T1000 (cell line): Measurements from ENCODE around the gene RALGPS1.
"Not testable (repeated sequence)": the region's sequence is repeated elsewhere in the genome, so short reads cannot be mapped to it uniquely, and the experiment has no call there.

Experiments used
- DNase-seq: peaks from one replicate; lab custom pipeline; 2025; ENCODE audit warnings: mixed read lengths; lab: John Stamatoyannopoulos, UW

Gene RALGPS1

GRCh38 chr9:126988857-126989256, 74.3 kb downstream of the RALGPS1 start:
- no peak for DNase-seq

- DNase-seq = no peak
These were observed 75.6 kb downstream of the RALGPS1 start for GRCh38 chr9:126989847-126990842.

GRCh38 chr9:126991183-126991582, 76.6 kb downstream of the RALGPS1 start:
- no peak for DNase-seq

GRCh38 chr9:126992427-126992826, 77.8 kb downstream of the RALGPS1 start:
- no peak for DNase-seq

GRCh38 chr9:126999315-127000068, 84.9 kb downstream of the RALGPS1 start:
- DNase-seq = no peak

- DNase-seq = no peak
These were observed 90.6 kb downstream of the RALGPS1 start for GRCh38 chr9:127004946-127005769.

- DNase-seq = no peak
These were observed 91.3 kb downstream of the RALGPS1 start for GRCh38 chr9:127005770-127006314.

GRCh38 chr9:127007638-127008037, 93.1 kb downstream of the RALGPS1 start:
- DNase-seq = no peak

GRCh38 chr9:127008076-127008475, 93.5 kb downstream of the RALGPS1 start:
- DNase-seq = no peak

- DNase-seq = no peak
These were observed 97.2 kb downstream of the RALGPS1 start for GRCh38 chr9:127011772-127012171.

GRCh38 chr9:127012250-127012649, 97.7 kb downstream of the RALGPS1 start:
- DNase-seq = no peak

GRCh38 chr9:127013597-127013996, 99.0 kb downstream of the RALGPS1 start:
- no peak for DNase-seq

GRCh38 chr9:127014216-127014909, 99.8 kb downstream of the RALGPS1 start:
- DNase-seq = no peak

GRCh38 chr9:127014910-127015540, 100.4 kb downstream of the RALGPS1 start:
- DNase-seq = no peak

- no peak for DNase-seq
These were observed 101.4 kb downstream of the RALGPS1 start for GRCh38 chr9:127015921-127016512.

GRCh38 chr9:127017979-127018378, 103.4 kb downstream of the RALGPS1 start:
- DNase-seq = not testable (repeated sequence)

GRCh38 chr9:127018935-127019334, 104.4 kb downstream of the RALGPS1 start:
- no peak for DNase-seq

- DNase-seq = no peak
These were observed 105.6 kb downstream of the RALGPS1 start for GRCh38 chr9:127020036-127020801.

- no peak for DNase-seq
These were observed 106.2 kb downstream of the RALGPS1 start for GRCh38 chr9:127020802-127021078.
